Endothelial cell of umbilical vein (primary cell): ENCODE measurements around the gene NUDCD3. TPM values are rescaled to one million over a fixed set of nuclear protein-coding genes. Genes with fewer than 3 reads are reported as not detected.

Source experiments
- BruUV-seq: library from RNA; stranded (reverse); fragments of 400-500 nt; replicated peaks from 2 replicates; lab custom pipeline; 2021; lab: Mats Ljungman, UMichigan
- CTCF ChIA-PET: fragments of 300-600, 350-600 bp; sonication (Branson Sonifier 250); formaldehyde crosslinking; loops from one replicate; lab custom pipeline; 2021; ENCODE audit warnings: antibody characterized with exemption, inconsistent platforms; lab: Charles Lee
- POLR2A ChIA-PET: fragments of 300-600, 350-600 bp; sonication (Branson Sonifier 250); formaldehyde crosslinking; loops from one replicate; lab custom pipeline; 2021; ENCODE audit warnings: antibody characterized with exemption, inconsistent platforms; lab: Charles Lee
- DNase-seq: peaks from one replicate; pipeline ENCODE4 v3.0.0-alpha.2; 2011; ENCODE audit warnings: low read depth, low spot score
- FAIRE-seq: peaks from 2 replicates; lab custom pipeline; 2011; peaks lifted over from hg19 to GRCh38; lab: Jason Lieb, UNC
- H2AFZ ChIP-seq: 2 replicates; pipeline ENCODE4 v1.6.0; 2012; ENCODE audit warnings: low read depth, low read length, control low read depth, inconsistent platforms
- H3K27ac ChIP-seq: 2 replicates; pipeline ENCODE4 v1.5.1; 2011; ENCODE audit warnings: low read depth, mild to moderate bottlenecking, control low read depth, low read length, moderate library complexity; ENCODE audit not compliant: insufficient read depth
- H3K27me3 ChIP-seq, 2 experiments: 2 replicates each; pipeline versions ENCODE4 v1.6.0 to v1.6.1; 2011; ENCODE audit warnings: low read length in 2 of 2, mixed read lengths in 1 of 2; ENCODE audit not compliant: control insufficient read depth in 2 of 2, insufficient read depth in 2 of 2
- H3K36me3 ChIP-seq, 2 experiments: 2 replicates in 1 of 2; 3 replicates in 1 of 2; pipeline ENCODE4 v1.5.1; 2011; ENCODE audit warnings: low read length in 2 of 2, mild to moderate bottlenecking in 1 of 2, moderate library complexity in 1 of 2; ENCODE audit not compliant: control insufficient read depth in 2 of 2, insufficient read depth in 2 of 2; ENCODE audit errors: extremely low read depth in 1 of 2
- H3K4me1 ChIP-seq: 3 replicates; pipeline ENCODE4 v1.5.1; 2011; ENCODE audit warnings: mild to moderate bottlenecking, low read length; ENCODE audit not compliant: control insufficient read depth, insufficient read depth; ENCODE audit errors: extremely low read depth
- H3K4me2 ChIP-seq: 2 replicates; pipeline ENCODE4 v1.6.1; 2011; ENCODE audit warnings: low read length, control low read depth, mixed read lengths; ENCODE audit not compliant: insufficient read depth
- H3K4me3 ChIP-seq, 3 experiments: fragments of 200-600 bp in 1 of 3; sonication (generic), shearing (Covaris generic) in 1 of 3; replicated peaks in 1 of 3; 2 replicates each; pipeline ENCODE4 v1.5.1; 2011 to 2016; ENCODE audit warnings: control low read depth in 3 of 3, low read length in 3 of 3, mild to moderate bottlenecking in 2 of 3, inconsistent platforms in 1 of 3, low read depth in 1 of 3, moderate library complexity in 1 of 3; ENCODE audit not compliant: insufficient read depth in 1 of 3
- H3K79me2 ChIP-seq: 2 replicates; pipeline ENCODE4 v1.6.0; 2012; ENCODE audit warnings: low read length, inconsistent platforms; ENCODE audit not compliant: control insufficient read depth, insufficient read depth
- H3K9ac ChIP-seq: replicated peaks from 2 replicates; pipeline ENCODE3; 2011; ENCODE audit warnings: low read length, control low read depth; ENCODE audit not compliant: insufficient read depth; ENCODE audit errors: extremely low read depth
- H3K9me1 ChIP-seq: replicated peaks from 3 replicates; pipeline ENCODE4 v1.6.0; 2011; ENCODE audit warnings: mild to moderate bottlenecking, low read length; ENCODE audit not compliant: control insufficient read depth, insufficient read depth; ENCODE audit errors: extremely low read depth
- H3K9me3 ChIP-seq: replicated peaks from 2 replicates; pipeline ENCODE4 v1.5.1; 2012; ENCODE audit warnings: low read length, inconsistent platforms; ENCODE audit not compliant: control insufficient read depth, insufficient read depth
- H4K20me1 ChIP-seq: replicated peaks from 2 replicates; pipeline ENCODE3; 2011; ENCODE audit warnings: mild to moderate bottlenecking, low read length; ENCODE audit not compliant: control insufficient read depth, insufficient read depth; ENCODE audit errors: extremely low read depth
- EZH2 ChIP-seq: IDR thresholded peaks from 2 replicates; pipeline ENCODE4 v1.6.1; 2012; ENCODE audit warnings: borderline replicate concordance, low read depth, mild to moderate bottlenecking, moderate library complexity, low read length, inconsistent platforms; ENCODE audit not compliant: severe bottlenecking
- FOS ChIP-seq: IDR thresholded peaks from 2 replicates; pipeline ENCODE4 v1.6.1; 2011; ENCODE audit warnings: mild to moderate bottlenecking, low read length, moderate library complexity, borderline replicate concordance; ENCODE audit not compliant: insufficient read depth
- GATA2 ChIP-seq: IDR thresholded peaks from 2 replicates; pipeline ENCODE4 v1.7.0; 2011; ENCODE audit warnings: low read depth, mild to moderate bottlenecking, moderate library complexity, mixed read lengths, low read length; ENCODE audit not compliant: insufficient read length, insufficient read depth
- JUN ChIP-seq: IDR thresholded peaks from 2 replicates; pipeline ENCODE4 v1.6.1; 2011; ENCODE audit warnings: borderline replicate concordance, low read depth; ENCODE audit not compliant: insufficient read length, insufficient read depth
- MYC ChIP-seq: IDR thresholded peaks from one replicate; pipeline ENCODE4 v1.6.1; 2011; ENCODE audit warnings: mild to moderate bottlenecking, low read depth, low read length
- POLR2A ChIP-seq: IDR thresholded peaks from 2 replicates; pipeline ENCODE4 v1.6.1; 2012; ENCODE audit warnings: low read depth, mild to moderate bottlenecking, control low read depth, low read length
- POLR2AphosphoS5 ChIP-seq: IDR thresholded peaks from 2 replicates; pipeline ENCODE4 v1.6.1; 2012; ENCODE audit warnings: low read depth, mild to moderate bottlenecking, control low read depth, low read length, moderate library complexity; ENCODE audit not compliant: insufficient read depth
- dilution Hi-C: fragments of 300-500 bp; cut with MboI; formaldehyde crosslinking; loops from one replicate; pipeline ENCODE4 v1.15.0; 2019; ENCODE audit warnings: low sequenced_read_pairs; ENCODE audit not compliant: extremely low pct_ligation_motif_present
- intact Hi-C: fragments of 100-400 bp; cut with micrococcal nuclease; formaldehyde crosslinking; loops from one replicate; pipeline ENCODE4 v1.10.0; 2022
- polyA plus RNA-seq, 4 experiments: library from polyadenylated mRNA; depleted of rRNA in 3 of 4; stranded (reverse) in 3 of 4; unstranded in 1 of 4; fragments of >200 nt; gene quantifications; 2 replicates each; pipeline versions ENCODE4 v1.2.1 to v1.2.3, GENCODE V29; 2011 to 2012; ENCODE audit warnings: missing spikeins in 1 of 4
- total RNA-seq: library from RNA; stranded (reverse); gene quantifications from 2 replicates; pipeline ENCODE4 v1.2.3, GENCODE V29; 2021
- TF ChIP-seq, protein P1 (sequence below), 2 donors: IDR thresholded peaks; 1 replicate in 1 of 2; 2 replicates in 1 of 2; pipeline ENCODE4 v1.5.1; 2011; ENCODE audit warnings: low read length in 2 of 2, mild to moderate bottlenecking in 2 of 2, moderate library complexity in 2 of 2, control low read depth in 1 of 2, inconsistent platforms in 1 of 2, low read depth in 1 of 2; ENCODE audit not compliant: insufficient read depth in 1 of 2; ENCODE audit errors: extremely low read depth in 1 of 2
- TF ChIP-seq, protein P2 (sequence below): IDR thresholded peaks from 2 replicates; pipeline ENCODE4 v1.6.1; 2011; ENCODE audit not compliant: insufficient read depth, insufficient read length

The NUDCD3 gene
- total and polyA plus RNA-seq, 2 donors (not counting 3 experiments of a cell fraction or from before 2014, with no cell fraction given) = 50.6 to 137 TPM

DNA sequence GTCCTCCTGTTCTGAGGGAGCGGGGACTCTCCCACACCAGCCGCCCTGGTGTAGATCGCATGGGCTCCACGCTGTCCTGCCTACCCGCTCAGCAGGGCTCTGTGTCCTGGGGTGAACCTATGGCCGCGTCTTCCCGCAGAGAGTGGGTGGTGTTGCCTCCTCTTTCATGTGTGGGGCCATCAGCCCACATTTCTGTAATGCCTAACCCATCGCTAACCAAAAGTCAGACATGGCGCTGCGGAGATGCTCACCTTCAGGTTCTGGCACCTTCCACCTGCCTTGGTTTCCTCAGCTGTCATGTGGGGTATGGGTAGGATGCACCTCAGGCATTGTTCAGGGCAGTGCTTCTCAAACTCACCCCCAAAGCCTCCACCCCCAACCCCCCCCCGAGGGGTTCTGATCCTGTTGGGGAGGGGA is 114.5 kb downstream of the NUDCD3 start:
- FAIRE-seq (no peak), DNase-seq (no peak)
- no peaks in the 10 kb centered on the region for H4K20me1 ChIP-seq
- no peak overlapping the region for H3K27ac ChIP-seq
- H3K9ac ChIP-seq = no peak overlapping the region
- H3K79me2 ChIP-seq = no peaks in the 10 kb centered on the region
- intact Hi-C loops = loop anchor here (1.0 kb wide), 1 partner anchor 101 kb away; no protein-coding TSS in a partner anchor
- no peak overlapping the region for H3K4me3 ChIP-seq
- H3K27me3 ChIP-seq = no peaks in the 10 kb centered on the region
- dilution Hi-C loops = no loop called here
- H3K9me3 ChIP-seq = no peaks in the 10 kb centered on the region
- TF ChIP-seq EZH2 (no peak), FOS (no peak), GATA2 (no peak), POLR2AphosphoS5 (no peak), JUN (no peak), MYC (no peak), POLR2A (no peak)
- TF ChIP-seq, protein P1, sequence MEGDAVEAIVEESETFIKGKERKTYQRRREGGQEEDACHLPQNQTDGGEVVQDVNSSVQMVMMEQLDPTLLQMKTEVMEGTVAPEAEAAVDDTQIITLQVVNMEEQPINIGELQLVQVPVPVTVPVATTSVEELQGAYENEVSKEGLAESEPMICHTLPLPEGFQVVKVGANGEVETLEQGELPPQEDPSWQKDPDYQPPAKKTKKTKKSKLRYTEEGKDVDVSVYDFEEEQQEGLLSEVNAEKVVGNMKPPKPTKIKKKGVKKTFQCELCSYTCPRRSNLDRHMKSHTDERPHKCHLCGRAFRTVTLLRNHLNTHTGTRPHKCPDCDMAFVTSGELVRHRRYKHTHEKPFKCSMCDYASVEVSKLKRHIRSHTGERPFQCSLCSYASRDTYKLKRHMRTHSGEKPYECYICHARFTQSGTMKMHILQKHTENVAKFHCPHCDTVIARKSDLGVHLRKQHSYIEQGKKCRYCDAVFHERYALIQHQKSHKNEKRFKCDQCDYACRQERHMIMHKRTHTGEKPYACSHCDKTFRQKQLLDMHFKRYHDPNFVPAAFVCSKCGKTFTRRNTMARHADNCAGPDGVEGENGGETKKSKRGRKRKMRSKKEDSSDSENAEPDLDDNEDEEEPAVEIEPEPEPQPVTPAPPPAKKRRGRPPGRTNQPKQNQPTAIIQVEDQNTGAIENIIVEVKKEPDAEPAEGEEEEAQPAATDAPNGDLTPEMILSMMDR (IDR thresholded peaks at IDR 0.05; ENCODE audit: extremely low read depth in 1 of 2, insufficient read depth in 1 of 2, low read depth in 1 of 2, low read length in 2 of 2) = no peak
- TF ChIP-seq, protein P2, sequence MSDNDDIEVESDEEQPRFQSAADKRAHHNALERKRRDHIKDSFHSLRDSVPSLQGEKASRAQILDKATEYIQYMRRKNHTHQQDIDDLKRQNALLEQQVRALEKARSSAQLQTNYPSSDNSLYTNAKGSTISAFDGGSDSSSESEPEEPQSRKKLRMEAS = no peak
- H3K4me2 ChIP-seq = no peak overlapping the region
- no peak overlapping the region for H2AFZ ChIP-seq
- no peaks in the 10 kb centered on the region for H3K36me3 ChIP-seq
- no TSS peak for BruUV-seq
- ChIA-PET CTCF (interaction anchor here (0.8 to 1.5 kb wide), 2 partner anchors 32 to 189 kb away, joined by 4 to 7 read pairs; no protein-coding TSS in a partner anchor), POLR2A (no interaction called here)
- peaks cover 32% of the 10 kb centered on the region for H3K4me1 ChIP-seq
- no peaks in the 10 kb centered on the region for H3K9me1 ChIP-seq
